GM19043 (cell line): Measurements from ENCODE around the gene AP5Z1.
"Not testable (repeated sequence)": the region's sequence is repeated elsewhere in the genome, so short reads cannot be mapped to it uniquely, and the experiment has no call there.

Source experiments
- ATAC-seq: cut with Tn5 transposase; IDR thresholded peaks from one replicate; pipeline ENCODE4 v1.9.1; 2021; ENCODE audit warnings: low read depth; ENCODE audit not compliant: unreplicated experiment

AP5Z1 gene

DNA sequence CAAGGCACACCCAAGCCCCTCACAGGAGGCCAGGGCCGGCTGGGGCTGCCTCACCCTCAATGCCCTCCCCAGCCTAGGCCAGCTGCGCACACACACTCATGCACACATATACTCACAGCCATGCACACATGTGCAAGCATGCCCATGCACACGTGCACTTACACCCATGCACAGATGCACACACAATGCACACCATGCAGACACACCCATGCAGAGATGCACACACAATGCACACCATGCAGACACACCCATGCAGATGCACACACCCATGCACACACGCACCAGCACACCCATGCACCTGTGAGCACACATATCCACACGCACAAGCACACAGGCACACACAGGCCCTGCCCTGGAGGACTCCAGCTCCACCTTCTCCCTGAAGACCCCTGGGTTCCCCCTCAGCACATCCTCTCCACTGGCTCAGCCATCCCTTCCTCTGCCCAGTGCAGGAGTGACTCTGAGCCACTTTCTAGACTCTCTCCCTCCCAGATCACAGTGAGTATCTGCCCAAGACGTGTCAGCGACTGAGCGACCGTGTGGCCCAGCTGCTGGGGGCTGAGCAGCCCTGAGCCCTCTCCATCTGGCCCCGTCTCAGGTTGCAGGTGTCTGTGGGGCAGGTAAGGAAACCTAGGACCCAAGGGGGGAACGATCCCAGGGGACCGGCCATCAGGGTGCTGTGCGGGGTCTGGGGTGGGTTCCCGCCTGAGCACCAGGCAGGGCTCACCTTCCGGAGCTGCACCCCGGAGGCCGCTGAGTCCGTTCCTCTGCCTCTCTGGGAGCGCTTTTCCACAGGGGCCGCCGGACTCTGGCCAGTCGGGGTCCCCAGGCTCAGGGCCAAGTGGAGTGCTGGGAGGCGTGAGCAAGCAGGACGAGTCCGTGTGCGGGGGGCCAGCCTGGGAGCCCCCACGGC, 25.8 kb downstream of the AP5Z1 start:
- no peak for ATAC-seq

- no peak for ATAC-seq
These were observed 26.4 kb downstream of the AP5Z1 start for GRCh38 chr7:4801839-4802231.

- ATAC-seq = not testable (repeated sequence)
These were observed 27.2 kb downstream of the AP5Z1 start for GRCh38 chr7:4802577-4802976.

GRCh38 chr7:4803397-4804241, 28.2 kb downstream of the AP5Z1 start:
- ATAC-seq = no peak

GRCh38 chr7:4805110-4805983, 29.9 kb downstream of the AP5Z1 start:
- ATAC-seq = no peak

GRCh38 chr7:4805984-4806300, 30.5 kb downstream of the AP5Z1 start:
- no peak for ATAC-seq

DNA sequence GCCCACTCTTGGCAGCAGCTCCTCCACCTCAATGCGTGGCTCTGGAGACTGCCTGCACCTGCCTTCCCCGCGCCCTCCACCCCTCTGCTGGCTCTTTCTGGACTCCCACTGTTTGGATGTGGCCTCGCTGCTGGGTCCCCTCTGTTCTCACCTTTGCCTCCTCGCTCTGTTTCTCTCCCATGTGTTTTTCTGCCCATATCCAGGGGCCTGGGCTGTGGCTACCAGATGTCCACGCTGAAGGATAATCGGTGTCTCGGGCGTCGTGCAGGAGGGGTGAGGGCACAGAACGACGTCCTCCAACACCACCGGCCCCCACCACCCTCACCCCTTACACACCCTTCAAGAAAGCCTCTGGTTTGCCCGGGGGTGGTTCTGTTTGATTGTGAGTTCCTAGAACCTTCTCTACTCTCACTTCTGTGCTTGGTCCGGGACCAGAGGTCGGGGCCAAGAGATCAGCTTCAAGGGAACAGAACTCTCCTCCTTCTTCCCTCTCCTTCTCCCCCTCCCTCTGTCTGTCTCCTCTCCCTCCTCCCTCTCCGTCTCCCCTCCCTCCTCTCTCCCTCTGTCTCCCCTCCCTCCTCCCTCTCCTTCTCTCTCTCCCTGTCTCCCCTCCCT, 31.7 kb downstream of the AP5Z1 start:
- no peak for ATAC-seq

DNA sequence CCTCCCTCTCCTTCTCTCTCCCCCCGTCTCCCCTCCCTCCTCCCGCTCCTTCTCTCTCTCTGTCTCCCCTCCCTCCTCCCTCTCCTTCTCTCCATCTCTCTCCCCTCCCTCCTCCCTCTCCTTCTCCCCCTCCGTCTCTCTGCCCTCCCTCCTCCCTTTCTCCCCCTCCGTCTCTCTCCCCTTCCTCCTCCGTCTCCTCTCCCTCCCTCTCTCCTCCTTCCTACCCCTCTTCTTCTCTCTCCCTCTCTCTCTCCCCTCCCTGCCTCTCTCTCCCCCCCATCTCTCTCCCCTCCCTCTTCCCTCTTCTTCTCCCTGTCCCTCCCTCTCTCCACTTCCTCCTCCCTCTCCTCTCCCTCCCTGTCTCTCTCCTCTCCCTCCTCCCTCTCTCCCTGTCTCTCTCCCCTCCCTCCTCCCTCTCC, 32.2 kb downstream of the AP5Z1 start:
- no peak for ATAC-seq

DNA sequence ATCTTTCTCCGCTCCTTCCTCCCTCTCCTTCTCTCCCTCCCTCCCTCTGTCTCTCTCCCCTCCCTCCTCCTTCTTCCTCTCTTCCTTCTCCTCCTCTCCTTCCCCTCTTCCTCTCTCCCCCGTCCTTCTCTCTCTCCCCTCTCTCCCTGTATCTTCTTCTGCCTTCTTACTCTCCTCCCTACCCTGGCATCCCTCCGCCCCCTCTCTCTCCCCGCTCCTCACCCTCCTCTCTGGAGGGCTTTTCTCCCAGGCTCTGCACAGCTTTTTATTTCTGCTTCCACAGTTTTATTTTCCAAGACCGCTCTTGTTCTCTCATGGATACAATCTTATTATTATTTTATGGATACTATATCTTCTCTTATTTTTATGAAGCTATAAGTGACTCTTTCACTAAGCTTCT, 32.6 kb downstream of the AP5Z1 start:
- ATAC-seq = no peak

- no peak for ATAC-seq
These were observed 33.1 kb downstream of the AP5Z1 start for GRCh38 chr7:4808565-4808964.

GRCh38 chr7:4809091-4809591, 33.7 kb downstream of the AP5Z1 start:
- ATAC-seq = no peak

DNA sequence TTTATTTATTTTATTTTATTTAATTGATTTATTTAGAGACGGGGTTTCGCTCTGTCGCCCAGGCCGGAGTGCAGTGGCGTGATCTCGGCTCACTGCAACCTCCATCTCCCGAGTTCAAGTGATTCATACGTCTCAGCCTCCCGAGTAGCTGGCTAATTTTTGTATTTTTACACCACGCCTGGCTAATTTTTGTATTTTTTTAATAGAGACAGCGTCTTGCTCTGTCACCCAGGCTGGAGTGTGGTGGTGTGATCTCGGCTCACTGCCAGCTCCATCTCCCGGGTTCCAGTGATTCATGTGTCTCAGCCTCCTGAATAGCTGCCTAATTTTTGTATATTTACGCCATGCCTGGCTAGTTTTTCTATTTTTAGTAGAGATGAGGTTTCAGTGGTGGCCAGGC, 34.2 kb downstream of the AP5Z1 start:
- no peak for ATAC-seq

GRCh38 chr7:4814433-4814832, 39.0 kb downstream of the AP5Z1 start:
- no peak for ATAC-seq

GRCh38 chr7:4815121-4815520, 39.7 kb downstream of the AP5Z1 start:
- no peak for ATAC-seq

DNA sequence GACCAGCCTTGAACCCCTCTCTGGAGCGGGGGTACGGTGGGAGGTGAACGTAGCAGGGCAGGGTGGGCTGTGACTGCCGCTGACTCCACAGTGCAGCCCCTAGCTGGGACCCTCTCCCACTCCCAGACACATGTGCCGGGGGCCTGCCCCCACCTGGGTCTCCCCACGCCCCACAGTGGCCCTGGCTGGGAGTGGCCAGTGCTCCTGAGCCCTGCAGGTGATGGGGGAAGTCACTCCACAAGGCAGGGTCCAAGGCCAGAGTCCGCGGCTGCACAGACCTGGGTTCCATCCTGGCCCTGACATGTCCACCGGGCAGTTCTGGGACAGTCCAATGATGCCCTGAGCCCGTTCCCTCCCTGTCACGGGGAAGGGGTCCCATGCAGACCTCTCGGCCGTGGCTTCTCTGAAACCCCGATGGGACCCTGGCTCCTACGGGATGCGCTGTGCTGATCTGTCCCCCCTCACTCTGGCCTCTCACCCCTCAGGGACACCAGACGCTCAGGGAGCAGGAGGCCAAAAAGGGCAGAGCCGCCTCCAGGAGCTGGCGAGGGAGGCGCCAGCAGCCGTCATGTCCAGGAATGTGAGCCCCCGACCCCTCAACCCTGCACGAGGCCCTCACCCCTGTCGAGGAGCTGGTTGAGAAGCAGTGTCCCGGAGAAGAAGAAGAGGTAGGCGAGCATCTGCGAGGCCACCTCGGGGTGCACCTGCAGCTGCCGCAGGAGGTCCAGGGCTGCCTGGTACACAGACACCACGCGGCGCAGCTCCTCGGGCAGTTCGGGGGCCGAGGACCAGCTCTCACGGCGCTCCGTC, 40.4 kb downstream of the AP5Z1 start:
- ATAC-seq = no peak

DNA sequence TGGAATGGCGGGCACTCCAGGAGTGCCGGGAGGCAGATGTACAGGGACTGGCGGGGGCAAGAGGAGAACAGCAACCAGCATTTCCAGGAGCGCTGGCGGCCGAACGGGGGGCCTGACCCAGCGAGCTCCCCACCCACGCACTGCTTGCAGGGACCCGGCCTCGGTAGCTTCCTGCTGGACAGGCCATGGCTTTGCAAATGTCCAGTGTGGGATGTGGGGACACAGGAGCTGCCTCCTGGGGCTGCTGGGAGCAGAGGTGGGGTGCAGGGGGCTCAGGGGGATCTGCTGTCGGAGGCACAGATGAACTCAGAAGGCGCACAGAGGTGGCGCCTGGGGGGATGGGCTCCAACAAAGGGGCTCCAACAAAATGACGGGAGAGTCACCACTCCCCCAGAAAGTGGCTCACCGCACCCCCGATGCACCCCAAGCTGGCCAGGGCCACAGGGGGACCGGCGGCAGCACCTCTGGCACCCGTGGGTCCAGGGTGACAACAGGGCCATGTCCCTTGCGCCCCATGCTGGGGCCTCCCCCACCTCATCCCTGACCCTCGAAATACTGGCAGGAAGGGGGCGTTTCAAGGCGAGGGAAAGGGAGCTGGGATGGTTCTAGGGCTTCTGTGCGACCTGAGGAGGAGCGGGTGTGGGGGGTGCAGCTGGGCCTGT, 41.1 kb downstream of the AP5Z1 start:
- ATAC-seq = no peak

DNA sequence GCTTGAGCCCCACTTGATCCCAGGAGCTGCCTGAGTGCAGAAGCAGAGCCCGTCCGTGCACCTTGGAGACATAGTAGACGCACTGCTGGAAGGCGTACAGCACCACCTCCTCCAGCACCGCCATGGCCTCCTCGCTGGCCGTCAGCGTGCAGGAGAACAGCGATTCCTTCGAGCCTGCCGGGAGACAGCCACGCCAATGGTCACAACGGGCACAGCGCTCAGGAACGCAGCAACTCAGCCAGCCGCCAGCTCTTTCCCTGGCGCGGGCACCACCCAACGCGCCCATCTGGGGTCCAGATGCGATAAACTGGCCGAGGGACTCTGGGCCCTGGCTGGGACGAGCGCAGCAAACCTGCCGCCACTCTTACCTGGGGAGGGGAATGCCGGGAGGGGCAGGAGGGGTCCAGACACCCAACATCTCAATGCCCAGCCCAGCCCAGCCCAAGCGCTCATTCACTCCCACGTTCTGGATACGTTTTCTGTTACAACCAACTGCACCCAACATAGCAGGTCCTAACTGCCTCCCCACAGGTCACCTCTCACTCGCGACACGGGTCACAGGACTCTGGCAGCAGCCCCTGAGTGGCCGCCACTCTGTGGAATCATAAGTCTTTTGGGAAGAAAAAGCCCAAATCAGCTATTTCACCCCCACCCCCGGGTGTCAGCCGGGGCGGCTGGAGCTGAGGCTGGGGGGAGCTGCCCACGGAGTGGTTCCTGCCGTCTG, 41.9 kb downstream of the AP5Z1 start:
- ATAC-seq = no peak
